Skeletal muscle satellite cell (primary cell): ENCODE data around the gene ADAT1.
"Not testable (repeated sequence)": the region's sequence is repeated elsewhere in the genome, so short reads cannot be mapped to it uniquely, and the experiment has no call there.

Experiments
- H3K27me3 ChIP-seq: 2 replicates; pipeline ENCODE4 v1.7.0; 2013; ENCODE audit warnings: low read length; ENCODE audit not compliant: control insufficient read depth, insufficient read depth
- H3K36me3 ChIP-seq: 2 replicates; pipeline ENCODE4 v1.7.0; 2013; ENCODE audit warnings: mild to moderate bottlenecking, control low read depth, low read length; ENCODE audit not compliant: insufficient read depth
- H3K4me1 ChIP-seq: 2 replicates; pipeline ENCODE4 v1.7.0; 2013; ENCODE audit warnings: low read length; ENCODE audit not compliant: control insufficient read depth, insufficient read depth
- H3K4me2 ChIP-seq: 2 replicates; pipeline ENCODE4 v1.7.0; 2013; ENCODE audit warnings: mild to moderate bottlenecking, low read length
- H3K4me3 ChIP-seq: 2 replicates; pipeline ENCODE4 v1.7.0; 2013; ENCODE audit warnings: low read length
- H3K9ac ChIP-seq: 2 replicates; pipeline ENCODE4 v1.7.0; 2013; ENCODE audit warnings: mild to moderate bottlenecking, low read depth, low read length, moderate library complexity
- H3K9me3 ChIP-seq: replicated peaks from 2 replicates; pipeline ENCODE4 v1.7.0; 2013; ENCODE audit warnings: mild to moderate bottlenecking, control low read depth, low read length

The ADAT1 gene

DNA sequence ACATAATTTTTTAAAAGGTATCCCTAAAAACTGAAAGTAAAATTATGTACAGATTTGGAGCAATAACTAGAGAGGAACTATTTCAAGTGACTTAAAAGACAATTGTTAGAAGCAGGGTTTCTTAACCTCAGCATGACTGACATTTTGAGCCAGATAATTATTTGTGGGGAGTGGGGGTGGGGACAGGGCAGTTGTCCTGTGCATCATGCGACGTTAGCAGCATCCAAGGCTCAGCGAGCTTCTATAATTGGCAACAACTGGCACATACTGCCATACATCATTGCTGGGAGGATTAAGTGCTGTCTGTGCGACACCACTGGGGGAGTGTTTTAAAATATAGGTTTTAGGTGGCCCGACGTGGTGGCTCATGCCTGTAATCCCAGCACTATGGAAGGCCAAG is 29.8 kb downstream of the ADAT1 start:
- H3K9ac ChIP-seq: no peak overlapping the region
- peaks cover 23% of the 10 kb centered on the region for H3K4me1 ChIP-seq
- H3K27me3 ChIP-seq: no peaks in the 10 kb centered on the region
- no peak overlapping the region for H3K4me3 ChIP-seq
- no peak overlapping the region for H3K4me2 ChIP-seq
- H3K9me3 ChIP-seq: no peaks in the 10 kb centered on the region
- peaks cover 7% of the 10 kb centered on the region for H3K36me3 ChIP-seq

DNA sequence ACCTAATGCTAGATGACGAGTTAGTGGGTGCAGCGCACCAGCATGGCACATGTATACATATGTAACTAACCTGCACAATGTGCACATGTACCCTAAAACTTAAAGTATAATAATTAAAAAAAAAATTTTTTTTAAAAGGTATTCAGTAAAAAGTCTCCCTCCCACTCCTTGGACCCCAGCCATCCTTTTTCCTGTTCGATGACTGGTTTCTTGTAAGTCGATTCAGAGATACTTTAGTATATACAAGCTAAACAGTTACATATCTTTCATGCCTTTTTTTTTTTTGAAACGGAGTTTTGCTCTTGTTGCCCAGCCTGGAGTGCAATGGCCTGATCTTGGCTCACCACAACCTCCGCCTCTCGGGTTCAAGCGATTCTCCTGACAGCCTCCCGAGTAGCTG is 31.2 kb downstream of the ADAT1 start:
- not testable (repeated sequence) for H3K4me2 ChIP-seq, H3K9ac ChIP-seq, H3K9me3 ChIP-seq, H3K4me3 ChIP-seq, H3K36me3 ChIP-seq, H3K27me3 ChIP-seq
- peaks cover 23% of the 10 kb centered on the region for H3K4me1 ChIP-seq

- H3K4me2 ChIP-seq: peak overlapping the region; percentile 45
- H3K4me3 ChIP-seq: no peak overlapping the region
- H3K27me3 ChIP-seq: no peaks in the 10 kb centered on the region
- H3K9ac ChIP-seq: peak overlapping the region; percentile 6
- H3K9me3 ChIP-seq: no peaks in the 10 kb centered on the region
- H3K36me3 ChIP-seq: no peaks in the 10 kb centered on the region
- peaks cover 23% of the 10 kb centered on the region for H3K4me1 ChIP-seq
Observed at GRCh38 chr16:75590920-75591843, 31.9 kb downstream of the ADAT1 start.

GRCh38 chr16:75589306-75589705 is 33.8 kb downstream of the ADAT1 start:
- no peaks in the 10 kb centered on the region for H3K9me3 ChIP-seq
- no peaks in the 10 kb centered on the region for H3K27me3 ChIP-seq
- no peak overlapping the region for H3K4me3 ChIP-seq
- no peaks in the 10 kb centered on the region for H3K36me3 ChIP-seq
- no peak overlapping the region for H3K9ac ChIP-seq
- H3K4me1 ChIP-seq: peaks cover 22% of the 10 kb centered on the region
- H3K4me2 ChIP-seq: no peak overlapping the region

DNA sequence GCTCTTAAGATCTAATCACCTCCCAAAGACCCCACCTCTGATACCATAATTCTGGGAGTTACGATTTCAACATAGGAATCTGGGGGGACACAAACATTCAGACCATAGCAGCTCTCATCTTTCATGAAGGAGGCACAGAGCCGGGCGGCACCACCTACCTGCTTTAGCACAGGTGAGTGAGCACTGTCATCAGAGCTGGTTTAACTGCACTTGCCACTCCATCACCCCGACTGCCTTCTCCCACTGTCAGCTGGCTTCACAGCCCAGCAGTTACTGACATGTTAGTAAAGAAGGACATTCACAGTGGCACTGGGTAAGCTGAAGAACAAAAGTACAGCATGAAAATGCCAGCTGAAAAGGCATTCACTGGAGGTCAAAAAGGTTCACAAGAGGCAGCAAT is 34.4 kb downstream of the ADAT1 start:
- Histone ChIP-seq H3K4me2 (no peak overlapping the region), H3K4me3 (no peak overlapping the region), H3K4me1 (peaks cover 16% of the 10 kb centered on the region), H3K9ac (no peak overlapping the region), H3K9me3 (no peaks in the 10 kb centered on the region), H3K36me3 (no peaks in the 10 kb centered on the region), H3K27me3 (no peaks in the 10 kb centered on the region)

DNA sequence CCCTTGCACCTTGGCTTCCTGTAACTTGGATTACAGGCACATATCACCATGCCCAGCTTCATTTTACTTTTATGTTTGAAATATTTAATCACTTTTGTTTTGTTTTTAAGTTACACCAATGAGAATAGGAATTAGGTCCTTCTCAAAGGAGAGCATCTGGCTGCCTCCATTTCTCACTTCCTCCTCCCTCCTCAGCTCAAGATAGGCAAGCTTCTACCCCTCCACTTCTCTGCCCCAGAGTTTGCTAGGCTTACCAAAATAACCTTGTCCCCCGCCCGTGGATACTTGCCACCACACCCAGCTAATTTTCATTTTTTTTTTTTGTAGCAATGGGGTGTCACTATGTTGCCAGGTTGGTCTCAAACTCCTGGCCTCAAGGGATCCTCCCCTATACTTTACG is 39.0 kb downstream of the ADAT1 start:
- Histone ChIP-seq H3K9ac (no peak overlapping the region), H3K36me3 (peaks cover 4% of the 10 kb centered on the region), H3K27me3 (no peaks in the 10 kb centered on the region), H3K4me1 (no peaks in the 10 kb centered on the region), H3K4me3 (no peak overlapping the region), H3K4me2 (no peak overlapping the region), H3K9me3 (no peaks in the 10 kb centered on the region)

GRCh38 chr16:75579281-75579834 is 43.7 kb downstream of the ADAT1 start:
- Histone ChIP-seq H3K4me2 (no peak overlapping the region), H3K27me3 (no peaks in the 10 kb centered on the region), H3K9ac (no peak overlapping the region), H3K9me3 (no peaks in the 10 kb centered on the region), H3K4me1 (no peaks in the 10 kb centered on the region), H3K36me3 (peaks cover 27% of the 10 kb centered on the region), H3K4me3 (no peak overlapping the region)

- Histone ChIP-seq H3K4me1 (no peaks in the 10 kb centered on the region), H3K36me3 (peaks cover 33% of the 10 kb centered on the region)
Observed at GRCh38 chr16:75578725-75579124, 44.4 kb downstream of the ADAT1 start.

DNA sequence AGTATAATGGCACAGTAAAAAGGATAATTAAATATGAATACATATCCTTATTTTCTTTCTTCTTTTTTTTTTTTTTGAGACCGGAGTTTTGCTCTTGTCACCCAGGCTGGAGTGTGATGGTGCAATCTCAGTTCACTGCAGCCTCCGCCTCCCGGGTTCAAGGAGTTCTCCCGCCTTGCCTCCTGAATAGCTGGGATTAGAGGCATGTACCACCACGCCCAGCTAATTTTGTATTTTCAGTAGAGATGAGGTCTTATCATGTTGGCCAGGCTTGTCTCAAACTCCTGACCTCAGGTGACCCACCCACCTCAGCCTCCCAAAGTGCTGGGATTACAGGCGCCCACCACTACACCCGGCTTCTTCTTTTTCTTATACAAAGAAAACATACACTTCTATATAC is 44.9 kb downstream of the ADAT1 start:
- Histone ChIP-seq H3K36me3 (peaks cover 38% of the 10 kb centered on the region), H3K4me1 (no peaks in the 10 kb centered on the region), H3K27me3 (no peaks in the 10 kb centered on the region), H3K4me2 (no peak overlapping the region), H3K9ac (no peak overlapping the region), H3K4me3 (no peak overlapping the region), H3K9me3 (no peaks in the 10 kb centered on the region)

More at GRCh38 chr16:75578725-75579124, 44.4 kb downstream of the ADAT1 start:
- Histone ChIP-seq H3K9ac (no peak overlapping the region), H3K9me3 (no peaks in the 10 kb centered on the region), H3K4me3 (no peak overlapping the region), H3K4me2 (no peak overlapping the region), H3K27me3 (no peaks in the 10 kb centered on the region)

DNA sequence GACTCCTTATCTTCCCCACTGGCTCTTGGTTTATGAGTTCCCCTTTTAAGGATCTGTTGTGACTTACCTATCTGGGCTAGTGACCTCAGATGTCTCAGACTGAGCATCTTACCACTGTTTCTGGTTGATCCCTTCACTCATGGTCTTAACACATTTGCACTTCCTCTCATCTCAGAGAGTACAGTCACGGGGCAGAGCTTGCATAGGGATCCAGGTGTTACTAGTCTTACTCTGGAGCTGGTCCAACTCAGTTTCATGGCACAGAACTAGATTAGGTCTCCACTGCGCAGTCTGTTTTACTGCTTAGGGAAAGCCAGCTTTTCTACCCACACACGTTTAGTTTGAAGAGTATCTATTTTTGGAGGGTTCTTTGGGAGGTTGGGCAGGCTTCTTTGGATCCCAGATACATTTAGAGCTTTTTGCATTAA is 46.7 kb downstream of the ADAT1 start:
- no peaks in the 10 kb centered on the region for H3K27me3 ChIP-seq
- H3K9me3 ChIP-seq: no peaks in the 10 kb centered on the region
- no peak overlapping the region for H3K9ac ChIP-seq
- peaks cover 52% of the 10 kb centered on the region for H3K36me3 ChIP-seq
- no peak overlapping the region for H3K4me2 ChIP-seq
- no peaks in the 10 kb centered on the region for H3K4me1 ChIP-seq
- no peak overlapping the region for H3K4me3 ChIP-seq

DNA sequence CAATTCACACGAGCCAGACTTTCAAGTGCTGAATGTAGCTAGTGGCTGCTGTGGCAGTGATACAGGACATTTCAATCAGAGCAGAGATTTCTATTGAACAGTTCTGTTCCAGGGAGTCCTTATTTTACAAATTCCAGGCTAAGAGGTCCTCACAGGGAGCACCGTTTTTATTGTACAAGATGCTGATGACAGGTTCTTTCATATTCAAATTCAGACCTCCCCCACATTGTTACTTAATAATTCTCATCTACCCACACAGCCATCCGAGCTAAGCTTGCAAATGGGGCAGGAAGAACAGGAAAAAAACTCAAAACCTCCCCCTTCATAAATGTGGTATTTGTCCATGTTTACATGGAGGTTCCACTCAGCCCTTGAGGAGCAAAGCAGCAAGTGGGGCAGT is 47.1 kb downstream of the ADAT1 start:
- Histone ChIP-seq H3K4me3 (no peak overlapping the region), H3K9ac (no peak overlapping the region), H3K36me3 (peaks cover 57% of the 10 kb centered on the region), H3K27me3 (no peaks in the 10 kb centered on the region), H3K4me2 (no peak overlapping the region), H3K9me3 (no peaks in the 10 kb centered on the region), H3K4me1 (no peaks in the 10 kb centered on the region)

GRCh38 chr16:75573955-75574354 is 49.1 kb downstream of the ADAT1 start:
- Histone ChIP-seq H3K9me3 (no peaks in the 10 kb centered on the region), H3K4me3 (no peak overlapping the region), H3K9ac (no peak overlapping the region), H3K4me1 (no peaks in the 10 kb centered on the region), H3K36me3 (peaks cover 60% of the 10 kb centered on the region), H3K27me3 (no peaks in the 10 kb centered on the region), H3K4me2 (no peak overlapping the region)
